ENCODE data around the gene TNFRSF12A. TPM values are rescaled to one million over a fixed set of nuclear protein-coding genes. Genes with fewer than 3 reads are reported as not detected.

The TNFRSF12A gene
- total RNA-seq, 1 experiment from 2014 or later, result 147 TPM

GRCh38 chr16:3004319-3004718 lies 15.8 kb upstream of the TNFRSF12A start:
- Mint-ChIP-seq H3K27me3 (ENCODE audit: low read depth) (no peaks in the 10 kb centered on the region; the same call in 1 of the 2 replicates), H3K4me3 (peak overlapping the region; percentile 77 to 88), H3K4me1 (peaks cover 34 to 47% of the 10 kb centered on the region in 2 experiments), H3K36me3 (ENCODE audit: insufficient read depth in 1 of 3, low read depth in 3 of 3) (peaks cover 0 to 7% (median 6%) of the 10 kb centered on the region in 3 experiments; a peak in 4 of 7 replicates), H3K9me3 (no peaks in the 10 kb centered on the region), H3K27ac (no peak overlapping the region; a peak in 1 of 7 replicates)
- H3K4me2 ChIP-seq (ENCODE audit: insufficient read depth, insufficient read length, low read length), result no peak overlapping the region
- H3K9me3 ChIP-seq (ENCODE audit: control insufficient read depth, low read depth, low read length), result no peaks in the 10 kb centered on the region
- H3K79me1 ChIP-seq (ENCODE audit: insufficient read depth, low read depth, low read length, poor library complexity, severe bottlenecking), result no peaks in the 10 kb centered on the region
- no peak overlapping the region for H2AK5ac ChIP-seq (ENCODE audit: insufficient read length, low read length)
- H4K91ac ChIP-seq (ENCODE audit: insufficient read length, low read depth, low read length), result no peak overlapping the region
- H4K5ac ChIP-seq (ENCODE audit: insufficient read length, low read depth, low read length), result no peak overlapping the region
- H4K20me1 ChIP-seq (ENCODE audit: control insufficient read depth, insufficient read depth, insufficient read length), result no peaks in the 10 kb centered on the region
- no peak overlapping the region for H3K23ac ChIP-seq (ENCODE audit: insufficient read length, low read depth, low read length)
- H2BK5ac ChIP-seq (ENCODE audit: insufficient read length, low read length), result no peak overlapping the region
- no peak overlapping the region; the same call in 1 of the 2 replicates for H3K14ac ChIP-seq (ENCODE audit: insufficient read depth, low read length)
- H3T11ph ChIP-seq (ENCODE audit: low read length), result no peak overlapping the region
- H3K56ac ChIP-seq (ENCODE audit: insufficient read length, low read depth, low read length), result no peak overlapping the region
- no peak overlapping the region for H2BK15ac ChIP-seq (ENCODE audit: low read depth, low read length)
- peaks cover 6% of the 10 kb centered on the region for H3K23me2 ChIP-seq (ENCODE audit: insufficient read length, low read depth, low read length, poor library complexity, severe bottlenecking)
- TF ChIP-seq CTCF (conservative IDR thresholded peaks at IDR 0.05), result no peak
- no peaks in the 10 kb centered on the region for H3K79me2 ChIP-seq (ENCODE audit: insufficient read depth, low read length)
- no peak overlapping the region for H2BK20ac ChIP-seq (ENCODE audit: low read depth, low read length, poor library complexity, severe bottlenecking)
- WGBS (ENCODE audit: extremely low coverage, insufficient read length, low lambda C conversion rate), result no CpG with 5 or more reads among the region's 67 CpGs
- no peak overlapping the region for H3K18ac ChIP-seq (ENCODE audit: insufficient read length, low read depth, low read length)
- H4K8ac ChIP-seq (replicated peaks; ENCODE audit: insufficient read length, low read depth, low read length), result no peak overlapping the region
- DNase-seq, result no peak
- no peak overlapping the region for H2BK120ac ChIP-seq (ENCODE audit: low read depth, low read length, poor library complexity, severe bottlenecking)
- H3K27ac ChIP-seq (ENCODE audit: insufficient read length, low read depth, low read length), result no peak overlapping the region
- H3K4ac ChIP-seq (ENCODE audit: low read depth, low read length), result no peak overlapping the region
- H3K27me3 ChIP-seq (ENCODE audit: insufficient read depth, low read length), result no peaks in the 10 kb centered on the region
- peaks cover 11% of the 10 kb centered on the region; the same call in 1 of the 2 replicates for H3K4me1 ChIP-seq (ENCODE audit: insufficient read depth, low read length)
- H2BK12ac ChIP-seq (ENCODE audit: insufficient read length, low read depth, low read length), result no peak overlapping the region
- no peak overlapping the region for H3K9ac ChIP-seq (ENCODE audit: extremely low read depth, insufficient read length, low read length)
- no peak overlapping the region for H2AFZ ChIP-seq (ENCODE audit: low read length)

Data from H9 (cell line).